ENCODE results near the gene AADACL4.

AADACL4 gene

GRCh38 chr1:12656575-12656974 is 12.7 kb downstream of the AADACL4 start:
- ChIA-PET CTCF (interaction anchor here (0.6 to 1.7 kb wide), 5 partner anchors 142 to 538 kb away, joined by 3 to 5 read pairs (median 4); no protein-coding TSS in a partner anchor), POLR2A (no interaction called here)
- no peaks in the 10 kb centered on the region for H3K9me3 ChIP-seq (ENCODE audit: control insufficient read depth, insufficient read depth, low read depth, low read length)
- H3K4me1 ChIP-seq (ENCODE audit: control insufficient read depth, insufficient read depth, low read length), result no peaks in the 10 kb centered on the region
- H3K27ac ChIP-seq (ENCODE audit: extremely low read depth, low read depth, low read length), result no peak overlapping the region
- TF ChIP-seq ZNF214 (tag by site-specific recombination; IDR thresholded peaks at IDR 0.05; ENCODE audit: borderline replicate concordance) (no peak), ZNF449 (tag by site-specific recombination; IDR thresholded peaks at IDR 0.05) (no peak), MEIS1 (CRISPR knock-in tag; IDR thresholded peaks at IDR 0.05; ENCODE audit: borderline replicate concordance) (no peak), PRDM2 (tag by site-specific recombination; IDR thresholded peaks at IDR 0.05; ENCODE audit: borderline replicate concordance) (no peak), ZNF426 (tag by site-specific recombination; IDR thresholded peaks at IDR 0.05) (no peak), ZXDB (tag by site-specific recombination; IDR thresholded peaks at IDR 0.05) (no peak), REST (tag by site-specific recombination; IDR thresholded peaks at IDR 0.05) (no peak), ZNF416 (tag by site-specific recombination; IDR thresholded peaks at IDR 0.05) (no peak), ZNF274 (IDR thresholded peaks at IDR 0.05; ENCODE audit: low read length) (no peak), ZNF274 (tag by site-specific recombination; IDR thresholded peaks at IDR 0.05; ENCODE audit: borderline replicate concordance) (no peak)
- no peaks in the 10 kb centered on the region for H3K36me3 ChIP-seq (ENCODE audit: control insufficient read depth in 2 of 2, insufficient read depth in 1 of 2, low read length in 2 of 2)
- no peak overlapping the region for H3K4me3 ChIP-seq (ENCODE audit: low read depth, low read length)

GRCh38 chr1:12657060-12657884 is 13.4 kb downstream of the AADACL4 start:
- no peaks in the 10 kb centered on the region for H3K36me3 ChIP-seq (ENCODE audit: control insufficient read depth in 2 of 2, insufficient read depth in 1 of 2, low read length in 2 of 2)
- CTCF ChIA-PET, result interaction anchor here (0.6 to 2.3 kb wide), 7 partner anchors 34 to 539 kb away, joined by 3 to 19 read pairs (median 4); no protein-coding TSS in a partner anchor
- POLR2A ChIA-PET, result interaction anchor here (0.6 kb wide), 1 partner anchor 377 kb away, joined by 4 read pairs; no protein-coding TSS in a partner anchor
- TF ChIP-seq ZNF558 (tag by site-specific recombination; IDR thresholded peaks at IDR 0.05) (no peak), ZBTB6 (tag by site-specific recombination; IDR thresholded peaks at IDR 0.05) (no peak), ZNF16 (tag by site-specific recombination; IDR thresholded peaks at IDR 0.05; ENCODE audit: low read depth) (no peak), ZFP41 (tag by site-specific recombination; IDR thresholded peaks at IDR 0.05; ENCODE audit: borderline replicate concordance) (no peak), BCL11A (tag by site-specific recombination; IDR thresholded peaks at IDR 0.05; ENCODE audit: low read depth) (no peak), ZSCAN18 (tag by site-specific recombination; IDR thresholded peaks at IDR 0.05) (no peak), ZFP69B (tag by site-specific recombination; IDR thresholded peaks at IDR 0.05) (no peak), KLF17 (tag by site-specific recombination; IDR thresholded peaks at IDR 0.05) (no peak)

More at GRCh38 chr1:12657060-12657884, 13.4 kb downstream of the AADACL4 start:
- no peaks in the 10 kb centered on the region for H3K9me3 ChIP-seq (ENCODE audit: control insufficient read depth, insufficient read depth, low read depth, low read length)
- no peak overlapping the region for H3K4me3 ChIP-seq (ENCODE audit: low read depth, low read length)
- H3K4me1 ChIP-seq (ENCODE audit: control insufficient read depth, insufficient read depth, low read length), result no peaks in the 10 kb centered on the region
- H3K27ac ChIP-seq (ENCODE audit: extremely low read depth, low read depth, low read length), result no peak overlapping the region
